Measurements from ENCODE around the gene FLACC1.
"Not testable (repeated sequence)": the region's sequence is repeated elsewhere in the genome, so short reads cannot be mapped to it uniquely, and the experiment has no call there.

The FLACC1 gene, protein sequence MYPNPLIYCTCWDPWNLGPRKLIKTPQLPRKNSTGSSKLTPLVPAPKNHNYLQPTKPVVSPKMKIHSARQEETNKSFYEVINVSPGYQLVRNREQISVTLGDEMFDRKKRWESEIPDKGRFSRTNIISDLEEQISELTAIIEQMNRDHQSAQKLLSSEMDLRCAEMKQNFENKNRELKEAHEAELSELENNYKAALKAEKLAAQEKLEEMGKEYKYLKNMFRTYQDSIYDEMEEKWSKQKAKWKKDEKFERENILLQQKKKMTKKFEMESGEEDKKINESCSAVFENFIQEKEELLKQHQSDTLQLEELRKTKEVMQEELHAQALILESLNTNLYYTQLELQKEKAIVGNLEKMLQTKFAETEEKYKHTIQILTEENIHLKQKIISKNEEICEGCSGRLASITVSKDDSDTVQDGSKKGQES

DNA sequence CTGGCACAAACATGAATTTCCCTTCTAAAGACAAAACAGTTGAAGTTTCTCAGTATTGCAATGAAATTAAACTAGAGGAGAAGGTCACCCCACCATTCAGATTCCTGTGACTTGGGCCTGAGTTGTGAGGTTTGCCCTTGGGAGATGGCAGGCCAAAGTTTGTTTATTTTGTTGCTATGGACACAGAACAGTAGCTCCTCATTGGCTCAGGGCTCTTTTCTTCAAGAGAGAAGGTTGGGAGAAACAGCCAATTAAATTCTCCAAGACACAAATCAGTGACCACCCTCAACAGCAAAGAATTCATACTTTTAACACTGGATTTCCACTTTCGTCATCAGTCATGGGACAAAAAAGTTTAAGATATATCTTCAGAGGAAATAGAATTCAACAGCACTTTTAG is at the start of gene FLACC1:
TSS of gene FLACC1 (minus strand) at position 125 of the 400 bp plus-strand sequence. CDS start 5,941 bp downstream, outside the sequence.
- no peak for DNase-seq

DNA sequence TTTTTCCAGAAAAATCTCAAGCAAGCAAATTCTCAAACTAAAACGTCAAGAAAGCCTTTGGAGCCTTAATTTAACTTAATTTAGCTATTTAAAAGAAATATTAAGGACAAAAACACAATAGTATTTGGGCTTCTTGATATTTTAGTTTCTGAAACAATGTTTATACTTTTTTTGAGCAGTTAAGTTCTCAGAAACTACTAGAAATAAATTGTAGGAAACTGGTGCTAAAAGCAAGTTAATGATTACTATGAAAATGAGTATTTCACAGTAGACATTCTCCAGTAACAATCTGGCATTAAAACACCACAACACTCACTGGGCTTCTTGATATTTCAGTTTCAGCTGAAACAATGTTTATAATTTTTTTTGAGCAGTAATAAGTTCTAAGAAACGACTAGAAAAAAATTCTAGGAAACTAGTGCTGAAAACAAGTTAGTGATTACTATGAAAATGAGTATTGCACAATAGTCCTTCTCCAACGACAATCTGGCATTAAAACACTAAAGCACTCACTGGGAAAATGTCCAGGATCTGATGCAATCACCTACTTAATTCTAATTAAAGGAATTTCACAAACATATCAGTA is 49.0 kb upstream of the FLACC1 start:
- DNase-seq, result no peak

DNA sequence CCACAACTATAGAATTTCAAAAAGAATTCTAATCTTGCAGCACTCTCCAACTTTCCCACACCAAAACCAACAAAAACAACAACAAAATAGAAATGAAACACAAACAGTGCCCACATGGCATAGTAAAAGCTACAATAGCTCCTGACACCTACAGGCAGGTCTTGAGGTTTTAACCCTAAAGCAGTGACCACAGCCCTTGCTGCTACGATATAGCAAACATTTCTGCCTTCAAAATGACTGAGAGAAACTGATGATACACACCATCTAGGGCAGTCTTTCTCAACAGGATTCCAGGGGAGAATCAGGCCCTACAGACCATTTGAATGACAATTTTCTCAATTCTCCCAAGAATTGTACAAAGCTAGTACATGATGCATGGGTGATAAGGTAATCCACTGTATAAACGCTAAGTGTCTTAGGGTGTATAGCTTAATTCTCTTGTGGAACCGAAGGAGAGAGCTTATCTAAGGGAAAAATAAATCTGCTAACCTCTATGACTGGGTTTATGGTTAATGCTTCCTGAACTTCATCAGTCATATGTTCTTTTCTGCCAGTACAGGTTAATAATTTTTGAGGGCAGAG is 47.6 kb upstream of the FLACC1 start:
- no peak for DNase-seq

DNA sequence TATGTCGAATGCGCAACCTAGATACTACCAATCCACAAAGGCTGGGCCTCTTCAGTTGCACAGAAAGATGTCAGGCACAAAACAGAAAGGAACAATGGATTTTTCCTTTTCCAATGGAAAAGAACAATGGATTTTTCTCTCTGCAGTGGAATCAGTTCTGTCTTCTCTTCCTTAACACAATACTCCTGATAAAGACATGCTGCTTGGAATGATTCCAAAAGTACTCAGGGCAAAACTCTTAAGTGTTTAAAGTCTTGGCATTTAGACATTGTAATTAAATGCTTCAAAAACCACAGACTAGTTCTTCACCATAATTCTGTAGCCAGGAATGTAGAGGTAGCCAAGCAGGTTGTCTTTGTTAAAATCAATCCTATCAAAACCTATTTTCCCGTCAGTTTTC is 46.7 kb upstream of the FLACC1 start:
- no peak for DNase-seq

DNA sequence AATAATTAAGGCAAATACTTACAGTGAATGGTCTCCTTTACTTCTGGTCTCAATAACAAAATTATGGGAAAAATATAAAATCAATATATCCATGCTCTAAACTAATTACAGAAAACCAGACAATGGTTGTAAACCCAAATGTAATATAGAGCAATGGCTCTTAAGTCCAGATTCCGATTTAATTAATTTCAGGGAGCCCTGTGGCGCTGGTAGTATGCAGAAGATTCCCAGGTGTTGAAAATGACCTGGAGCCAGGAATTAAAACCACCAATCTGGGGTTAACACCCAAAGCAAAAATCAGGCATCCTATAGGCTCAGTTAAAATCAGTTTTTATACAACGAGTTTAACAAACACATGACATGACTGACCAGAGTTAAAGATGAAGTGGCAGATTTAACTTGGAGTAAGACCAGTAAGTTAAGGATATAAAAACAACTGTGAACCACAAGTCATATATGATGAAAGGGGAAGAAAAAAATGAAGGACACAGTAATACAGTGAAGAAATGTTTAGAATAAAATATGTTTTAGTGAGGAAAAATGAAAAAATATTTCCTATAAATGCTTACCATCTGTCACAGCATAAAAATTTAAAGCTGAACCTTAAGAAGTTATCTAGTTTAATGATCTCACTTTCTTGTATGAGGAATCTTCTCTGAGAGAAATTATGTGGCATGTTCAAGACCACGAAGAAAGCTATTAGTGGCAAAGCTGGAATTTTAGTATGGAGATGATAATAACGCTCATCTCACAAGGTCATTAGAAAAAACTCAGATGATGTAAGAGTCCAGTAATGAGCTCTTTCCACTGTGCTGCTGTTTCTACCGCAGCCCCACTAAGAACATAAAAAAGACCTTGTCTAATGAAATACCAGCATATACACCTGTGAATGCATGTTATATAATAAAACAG is 45.8 kb upstream of the FLACC1 start:
- DNase-seq, result no peak

DNA sequence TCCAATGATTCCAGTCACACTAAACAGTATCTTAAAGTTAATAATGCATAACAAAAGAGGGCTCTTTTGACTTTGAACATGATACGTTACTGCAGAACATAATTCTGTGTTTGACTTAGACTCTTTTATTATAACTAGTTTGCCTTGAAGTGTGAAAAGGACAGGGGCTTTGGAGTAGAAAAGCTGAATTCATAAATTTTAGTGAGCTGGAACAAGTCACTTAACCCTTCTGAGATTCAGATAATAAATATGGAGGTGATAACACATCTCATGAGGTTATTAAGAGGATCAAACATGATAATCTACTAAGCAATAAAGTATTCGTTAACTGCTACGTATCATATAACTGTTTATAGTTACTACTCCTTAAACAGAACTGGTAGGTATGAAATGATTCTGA is 44.7 kb upstream of the FLACC1 start:
- no peak for DNase-seq

DNA sequence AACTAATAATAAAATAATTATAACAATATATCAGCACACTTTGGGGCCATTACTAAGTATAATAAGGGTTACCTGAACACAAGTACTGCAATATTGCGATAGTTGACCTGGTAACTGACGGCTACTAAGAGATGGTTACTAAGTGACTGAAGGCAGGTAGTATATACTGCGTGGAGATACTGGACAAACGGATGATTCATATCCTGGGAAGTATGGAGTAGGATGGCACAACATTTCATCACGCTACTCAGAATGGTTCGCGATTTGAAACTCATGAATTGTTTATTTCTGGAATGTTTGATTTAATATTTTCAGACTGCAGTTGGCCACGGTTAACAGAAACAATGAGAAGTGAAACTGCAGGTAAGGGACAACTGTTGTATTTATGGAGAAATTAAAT is 39.5 kb upstream of the FLACC1 start:
- DNase-seq, result no peak

DNA sequence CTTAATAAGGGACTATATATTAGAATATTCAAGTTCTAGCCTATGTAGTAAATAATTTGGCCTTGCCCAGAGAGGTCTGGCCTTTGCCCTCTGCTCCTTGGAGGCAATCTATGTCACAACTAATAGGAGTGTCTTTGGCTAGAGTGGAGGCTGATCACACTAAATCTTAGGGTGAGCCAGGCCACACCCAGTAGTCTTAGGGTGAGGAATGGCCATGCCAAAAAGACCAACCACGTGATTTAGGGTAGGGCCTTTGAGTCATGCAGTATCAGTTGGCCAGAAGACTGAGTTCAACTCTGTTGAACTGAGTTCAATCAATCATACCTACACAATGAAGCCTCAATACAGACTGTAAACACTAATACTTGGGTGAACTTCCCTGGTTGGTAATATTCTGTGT is 26.0 kb upstream of the FLACC1 start:
- DNase-seq, result no peak

DNA sequence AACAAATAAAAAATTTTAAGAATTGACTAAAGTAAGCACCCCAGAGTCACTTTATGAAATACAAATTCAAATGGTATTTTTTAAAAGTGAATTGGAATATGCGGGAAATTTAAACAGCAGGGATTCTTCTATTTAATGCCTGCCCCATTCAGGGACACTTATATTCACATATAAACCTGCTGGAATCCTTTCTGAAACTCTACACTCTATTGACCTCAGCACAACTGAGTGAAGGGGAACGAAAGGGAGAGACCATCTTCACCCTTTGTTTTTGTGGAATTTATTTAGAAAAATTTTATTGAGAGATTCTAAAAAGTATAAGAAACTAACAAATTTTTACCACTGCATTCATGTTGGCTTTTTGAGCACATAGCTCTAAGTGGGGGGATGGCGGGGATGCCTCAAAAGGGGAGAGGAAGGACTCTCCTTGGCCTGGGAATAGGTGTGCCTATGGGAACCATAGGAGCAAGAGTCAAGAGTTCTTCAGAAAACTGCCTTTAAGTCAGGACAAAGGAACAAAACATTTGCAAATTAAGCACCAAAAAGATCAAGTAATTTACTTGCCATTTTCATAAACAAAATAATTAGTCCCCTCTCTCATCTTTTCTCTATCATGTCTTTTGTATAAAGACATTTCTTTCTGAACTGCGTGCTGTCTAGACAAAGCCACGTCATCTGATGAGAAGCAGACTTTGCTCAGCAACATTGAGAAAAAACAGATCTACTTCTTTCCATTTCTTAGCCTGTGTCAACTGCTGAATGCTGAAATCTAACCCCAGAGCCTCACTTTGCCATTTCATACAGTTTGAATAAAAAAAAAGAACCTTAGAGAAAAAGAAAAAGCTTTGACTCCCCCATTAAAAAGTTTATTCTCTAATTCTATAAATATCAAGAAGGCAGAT is 21.6 kb upstream of the FLACC1 start:
- no peak for DNase-seq

DNA sequence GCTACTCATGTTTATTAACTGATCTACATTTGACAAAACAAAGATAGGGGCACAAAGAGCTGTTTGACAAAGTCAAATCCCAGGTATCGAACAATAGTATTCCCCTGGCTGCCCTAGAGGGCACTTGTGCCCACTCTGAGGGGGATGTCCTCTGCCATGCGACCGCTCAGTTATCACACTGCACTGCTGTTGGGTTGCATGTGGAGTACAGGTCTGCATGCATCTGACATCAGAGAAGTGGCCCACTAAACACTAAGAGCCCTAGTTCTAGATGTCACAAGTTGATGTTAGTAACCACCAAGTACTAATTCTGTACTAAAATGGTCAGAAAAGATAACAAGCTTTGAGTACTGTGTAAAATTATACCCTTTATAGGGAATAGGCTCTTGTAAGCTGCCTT is 20.1 kb upstream of the FLACC1 start:
- no peak for DNase-seq

DNA sequence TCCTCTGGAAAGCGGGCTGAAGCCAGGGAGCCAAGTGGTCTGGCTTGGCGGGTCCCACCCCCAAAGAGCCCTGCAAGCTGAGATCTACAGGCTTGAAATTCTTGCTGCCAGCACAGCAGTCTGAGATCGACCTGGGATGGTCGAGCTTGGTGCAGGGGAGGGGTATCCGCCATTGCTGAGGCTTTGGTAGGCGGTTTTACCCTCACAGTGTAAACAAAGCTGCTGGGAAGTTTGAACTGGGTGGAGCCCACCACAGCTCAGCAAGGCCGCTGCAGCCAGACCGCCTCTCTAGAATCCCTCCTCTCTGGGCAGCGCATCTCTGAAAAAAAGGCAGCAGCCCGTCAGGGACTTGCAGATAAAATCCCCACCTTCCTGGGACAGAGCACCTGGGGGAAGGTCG is 12.6 kb upstream of the FLACC1 start:
- no peak for DNase-seq

DNA sequence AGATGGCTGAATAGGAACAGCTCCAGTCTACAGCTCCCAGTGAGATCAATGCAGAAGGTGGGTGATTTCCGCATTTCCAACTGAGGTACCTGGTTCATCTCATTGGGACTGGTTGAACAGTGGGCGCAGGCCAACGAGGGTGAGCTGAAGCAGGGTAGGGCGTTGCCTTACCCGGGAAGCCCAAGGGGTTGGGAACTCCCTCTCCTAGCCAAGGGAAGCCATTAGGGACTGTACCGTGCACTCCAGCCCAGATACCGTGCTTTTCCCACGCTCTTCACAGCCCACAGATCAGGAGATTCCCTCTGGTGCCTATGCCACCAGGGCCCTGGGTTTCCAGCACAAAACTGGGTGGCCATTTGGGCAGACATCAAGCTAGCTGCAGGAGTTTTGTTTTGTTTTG is 12.2 kb upstream of the FLACC1 start:
- not testable (repeated sequence) for DNase-seq

DNA sequence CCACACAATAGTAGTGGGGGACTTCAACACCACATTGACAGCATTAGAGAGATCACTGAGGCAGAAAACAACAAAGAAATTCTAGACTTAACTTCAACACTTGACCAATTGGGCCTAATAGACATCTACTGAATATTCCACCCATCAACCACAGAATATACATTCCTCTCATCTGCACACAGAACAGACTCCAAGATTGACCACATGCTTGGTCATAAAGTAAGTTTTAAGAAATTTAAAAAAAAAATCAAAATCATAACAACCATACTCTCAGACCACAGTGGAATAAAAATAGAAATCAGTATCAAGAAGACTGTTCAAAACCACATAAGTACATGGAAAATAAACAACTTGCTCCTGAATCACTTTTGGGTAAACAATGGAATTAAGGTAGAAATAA is 9.0 kb upstream of the FLACC1 start:
- no peak for DNase-seq

DNA sequence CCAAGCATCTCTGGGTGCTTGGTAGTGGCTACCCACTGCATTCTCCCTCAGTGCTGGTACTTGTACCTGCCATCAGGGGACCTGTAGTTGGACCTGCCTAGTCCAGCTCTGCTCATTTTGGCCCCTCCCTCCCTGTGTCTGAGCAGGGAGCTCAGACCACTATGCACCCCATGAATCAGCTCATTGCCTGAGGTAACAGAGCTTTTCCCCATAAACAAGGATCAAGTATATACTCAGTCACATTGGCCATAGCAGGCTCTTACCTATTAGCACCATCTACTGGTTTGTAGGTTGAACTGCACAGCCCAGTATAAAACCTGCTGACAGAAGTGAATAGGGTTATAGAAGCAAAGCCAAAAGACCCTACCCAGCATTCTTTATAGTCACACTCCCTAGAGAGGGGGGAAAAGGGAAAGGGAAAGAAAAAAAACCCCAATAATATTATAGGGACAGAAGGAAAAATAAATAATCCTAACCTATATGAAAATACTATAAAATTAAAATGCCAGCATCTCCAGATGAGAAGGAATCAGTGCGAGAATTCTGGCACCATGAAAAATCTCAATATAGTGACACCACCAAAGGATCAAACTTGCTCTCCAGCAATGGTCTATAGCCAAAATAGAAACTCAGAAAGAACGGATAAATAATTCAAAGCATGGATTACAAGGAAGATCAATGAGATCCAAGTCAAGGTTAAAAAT is 6.9 kb upstream of the FLACC1 start:
- DNase-seq, result peak; percentile 42

DNA sequence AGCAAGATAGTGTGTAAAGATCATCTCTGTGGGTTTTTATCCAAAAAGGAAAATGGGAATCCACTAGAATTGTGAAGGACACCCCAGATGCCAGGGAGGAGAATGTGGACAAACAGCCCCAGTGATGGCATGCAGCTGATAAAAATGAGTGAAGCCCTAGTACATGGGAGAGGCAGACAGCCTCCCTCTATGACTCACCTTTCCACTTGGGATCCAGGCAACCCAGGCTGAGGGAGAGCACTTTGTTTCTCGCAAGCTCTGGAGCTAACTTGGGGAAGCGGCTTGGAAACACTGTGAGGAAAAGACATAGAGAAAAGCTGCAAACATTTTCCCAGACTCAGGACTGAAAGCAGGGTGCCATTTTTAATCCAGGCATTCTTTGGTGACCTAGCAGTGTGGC is 5.3 kb upstream of the FLACC1 start:
- DNase-seq, result no peak

DNA sequence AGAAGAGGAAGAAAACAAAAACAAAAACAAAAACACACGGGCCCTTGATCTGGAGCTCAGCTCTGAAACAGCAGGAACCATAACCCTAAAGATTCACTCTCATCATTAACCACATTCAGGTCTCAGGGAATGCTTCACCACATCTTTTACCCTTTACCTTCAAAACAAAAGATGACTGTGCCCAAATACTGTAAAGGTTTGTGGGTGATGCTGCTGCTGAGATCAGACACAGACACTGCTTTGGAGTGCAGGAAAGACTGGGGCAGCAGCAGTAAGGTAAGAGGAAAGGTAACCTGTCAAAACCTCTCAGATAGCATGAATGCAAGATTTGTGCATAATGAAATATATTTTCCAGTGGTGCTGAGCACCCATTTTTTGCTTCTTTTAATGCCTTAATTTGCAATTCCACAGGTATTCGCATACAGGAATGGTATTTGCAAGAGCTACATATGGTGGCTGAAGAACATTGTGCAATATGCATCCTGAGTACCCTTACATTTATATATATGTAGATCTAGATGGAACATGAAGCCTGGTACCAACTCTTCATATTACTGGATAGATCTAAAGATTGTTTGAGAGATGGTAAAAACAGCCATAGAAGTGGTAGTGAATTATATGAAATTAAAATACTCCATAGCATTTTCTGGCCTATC is 4.1 kb upstream of the FLACC1 start:
- DNase-seq, result no peak

DNA sequence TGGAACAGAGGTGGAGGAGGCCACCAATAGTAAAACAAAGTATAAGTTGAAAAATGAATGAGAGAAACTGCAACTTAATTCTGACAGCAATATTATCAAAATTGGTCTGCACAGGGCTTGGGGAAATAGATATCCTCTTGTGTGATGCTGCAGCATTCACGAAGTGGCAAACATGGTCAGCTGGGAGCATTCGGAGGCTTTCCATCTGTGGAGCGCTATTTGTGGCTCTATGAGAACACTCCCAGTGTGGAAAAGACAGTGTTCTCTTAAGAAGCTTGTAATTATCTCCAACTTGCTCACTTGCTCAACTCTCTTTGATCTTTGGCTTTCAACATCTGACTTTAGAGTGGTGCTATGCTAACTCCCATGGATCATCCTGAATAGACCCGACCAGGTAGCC is 3.1 kb upstream of the FLACC1 start:
- DNase-seq, result no peak

DNA sequence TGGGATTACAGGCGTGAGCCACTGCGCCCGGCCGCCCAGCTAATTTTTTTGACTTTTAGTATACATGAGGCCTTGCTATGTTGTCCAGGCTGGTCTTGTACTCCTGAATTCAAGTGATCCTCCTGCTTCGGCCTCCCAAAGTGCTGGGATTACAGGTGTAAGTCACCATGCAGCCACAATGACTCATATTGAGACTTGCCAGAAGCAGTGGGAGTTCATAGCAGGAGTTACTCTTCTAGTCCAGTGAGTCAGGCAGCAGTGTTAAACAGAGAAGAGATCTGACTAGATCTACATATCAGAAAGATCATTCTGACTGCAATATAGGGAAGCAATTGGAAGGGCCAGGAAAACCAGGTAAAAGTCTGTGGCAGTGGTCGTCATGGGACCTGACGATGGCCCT is 1.5 kb upstream of the FLACC1 start:
- no peak for DNase-seq

DNA sequence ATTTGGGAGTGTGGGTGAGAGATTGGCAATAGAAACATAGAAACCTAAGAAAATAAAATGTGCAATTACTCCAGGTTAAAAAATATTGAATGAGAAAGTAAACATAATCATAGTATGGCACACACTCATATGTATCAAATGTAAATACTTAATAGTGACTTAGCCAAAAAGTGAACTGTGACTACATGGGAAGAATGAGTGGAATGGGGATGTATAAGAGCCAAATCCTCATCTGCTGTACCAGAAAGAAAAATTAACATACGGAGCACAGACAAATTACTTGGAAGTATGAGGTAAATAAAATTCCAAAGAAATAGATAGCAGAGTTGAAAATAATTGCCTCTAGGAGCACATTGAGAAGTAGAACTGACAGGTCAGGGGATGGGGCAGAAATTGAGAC is 4.0 kb downstream of the FLACC1 start:
- no peak for DNase-seq

DNA sequence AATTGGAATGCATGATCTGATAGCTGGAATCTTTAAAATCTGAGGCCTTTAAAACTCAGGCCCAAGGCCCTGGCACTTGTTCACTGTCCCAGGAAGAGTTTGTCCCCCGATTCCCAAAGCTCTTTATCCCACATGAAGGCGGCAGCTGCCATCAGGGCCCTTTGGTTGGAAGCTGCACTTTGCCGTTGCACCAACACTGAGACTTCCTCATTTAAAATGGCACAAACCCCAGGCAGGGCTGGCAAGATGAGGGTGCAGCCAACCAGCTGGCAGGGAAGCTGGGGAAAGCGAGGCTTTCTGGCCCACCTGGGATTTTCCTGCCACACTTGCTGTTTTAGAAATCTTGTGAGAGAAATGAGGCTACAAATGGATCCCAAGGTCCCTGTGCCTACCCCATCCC is 6.3 kb downstream of the FLACC1 start:
- DNase-seq, result no peak

DNA sequence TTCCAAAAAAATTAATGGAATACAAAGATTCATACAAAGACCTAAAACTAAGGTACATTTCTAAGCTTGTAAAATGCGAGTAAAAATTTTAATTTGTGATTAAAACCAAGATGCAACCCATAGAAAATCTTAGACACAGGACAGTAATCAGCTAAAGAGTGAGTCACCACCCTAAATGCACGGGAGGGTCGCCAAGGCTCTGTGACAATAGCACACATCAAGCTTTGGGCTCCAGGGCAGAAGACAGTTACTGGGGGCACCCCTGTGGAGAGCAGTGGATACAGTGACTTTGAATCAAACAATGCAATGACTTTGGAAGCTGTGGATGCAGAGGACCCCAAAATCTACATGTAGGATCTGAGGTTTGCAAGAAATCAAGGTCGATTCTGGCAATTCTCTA is 7.5 kb downstream of the FLACC1 start:
- no peak for DNase-seq

Data from activated T-cell treated with anti-CD3 and anti-CD28 coated beads, Interleukin-2, amount 50 U/mL, for 1 hour (primary cell).